H9 (cell line): ENCODE results near the gene IRF2. TPM values are rescaled to one million over a fixed set of nuclear protein-coding genes. Genes with fewer than 3 reads are reported as not detected.

Experiments
- DNase-seq: peaks from one replicate; pipeline ENCODE4 v3.0.0-alpha.2; 2017
- H2AFZ ChIP-seq: one replicate; pipeline ENCODE4 v1.6.1; 2013; ENCODE audit warnings: mild to moderate bottlenecking, low read length, control low read depth, moderate library complexity
- H2AK5ac ChIP-seq: 2 replicates; pipeline ENCODE4 v1.6.1; 2013; ENCODE audit warnings: low read length, control low read depth, mixed read lengths; ENCODE audit not compliant: insufficient read length
- H2BK120ac ChIP-seq: one replicate; pipeline ENCODE4 v1.6.1; 2013; ENCODE audit warnings: low read depth, mild to moderate bottlenecking, low read length, control low read depth, inconsistent platforms; ENCODE audit not compliant: poor library complexity, severe bottlenecking
- H2BK12ac ChIP-seq: 2 replicates; pipeline ENCODE4 v1.6.1; 2013; ENCODE audit warnings: low read length, control low read depth, mixed read lengths, low read depth; ENCODE audit not compliant: insufficient read length
- H2BK15ac ChIP-seq: 2 replicates; pipeline ENCODE4 v1.6.1; 2013; ENCODE audit warnings: low read depth, low read length, control low read depth
- H2BK20ac ChIP-seq: one replicate; pipeline ENCODE4 v1.6.1; 2013; ENCODE audit warnings: low read depth, mild to moderate bottlenecking, low read length, control low read depth, inconsistent platforms; ENCODE audit not compliant: poor library complexity, severe bottlenecking
- H2BK5ac ChIP-seq: 2 replicates; pipeline ENCODE4 v1.6.1; 2013; ENCODE audit warnings: low read length, control low read depth, mixed read lengths; ENCODE audit not compliant: insufficient read length
- H3K14ac ChIP-seq: 2 replicates; pipeline ENCODE4 v1.6.1; 2013; ENCODE audit warnings: low read length, control low read depth; ENCODE audit not compliant: insufficient read depth
- H3K18ac ChIP-seq: 2 replicates; pipeline ENCODE4 v1.6.1; 2013; ENCODE audit warnings: low read depth, mild to moderate bottlenecking, mixed read lengths, low read length, control low read depth; ENCODE audit not compliant: insufficient read length
- H3K23ac ChIP-seq: 2 replicates; pipeline ENCODE4 v1.6.1; 2013; ENCODE audit warnings: low read length, control low read depth, mixed read lengths, low read depth; ENCODE audit not compliant: insufficient read length
- H3K23me2 ChIP-seq: 2 replicates; pipeline ENCODE4 v1.6.1; 2013; ENCODE audit warnings: low read depth, mild to moderate bottlenecking, mixed read lengths, low read length, control low read depth; ENCODE audit not compliant: insufficient read length, poor library complexity, severe bottlenecking
- H3K27ac ChIP-seq: 2 replicates; pipeline ENCODE4 v1.5.1; 2013; ENCODE audit warnings: low read length, control low read depth, mixed read lengths, low read depth; ENCODE audit not compliant: insufficient read length
- H3K27me3 ChIP-seq: 2 replicates; pipeline ENCODE4 v1.6.1; 2013; ENCODE audit warnings: low read length, control low read depth, inconsistent platforms; ENCODE audit not compliant: insufficient read depth
- H3K4ac ChIP-seq: 2 replicates; pipeline ENCODE4 v1.6.1; 2013; ENCODE audit warnings: low read depth, mild to moderate bottlenecking, control low read depth, inconsistent platforms, low read length, moderate library complexity
- H3K4me1 ChIP-seq: 2 replicates; pipeline ENCODE4 v1.6.1; 2013; ENCODE audit warnings: low read length, control low read depth, inconsistent platforms; ENCODE audit not compliant: insufficient read depth
- H3K4me2 ChIP-seq: 2 replicates; pipeline ENCODE4 v1.6.1; 2013; ENCODE audit warnings: low read length, control low read depth, mixed read lengths; ENCODE audit not compliant: insufficient read length, insufficient read depth
- H3K56ac ChIP-seq: 2 replicates; pipeline ENCODE4 v1.6.1; 2013; ENCODE audit warnings: low read depth, mild to moderate bottlenecking, mixed read lengths, low read length, control low read depth; ENCODE audit not compliant: insufficient read length
- H3K79me1 ChIP-seq: 2 replicates; pipeline ENCODE4 v1.6.1; 2013; ENCODE audit warnings: low read depth, mild to moderate bottlenecking, moderate library complexity, low read length, control low read depth, inconsistent platforms; ENCODE audit not compliant: insufficient read depth, poor library complexity, severe bottlenecking
- H3K79me2 ChIP-seq: 2 replicates; pipeline ENCODE4 v1.6.1; 2013; ENCODE audit warnings: low read length, control low read depth, inconsistent platforms; ENCODE audit not compliant: insufficient read depth
- H3K9ac ChIP-seq: 2 replicates; pipeline ENCODE4 v1.6.1; 2013; ENCODE audit warnings: low read length, control low read depth, mixed read lengths; ENCODE audit not compliant: insufficient read length; ENCODE audit errors: extremely low read depth
- H3K9me3 ChIP-seq: one replicate; pipeline ENCODE4 v1.6.1; 2013; ENCODE audit warnings: low read depth, low read length, inconsistent platforms; ENCODE audit not compliant: control insufficient read depth
- H3T11ph ChIP-seq: one replicate; pipeline ENCODE4 v1.6.1; 2013; ENCODE audit warnings: mild to moderate bottlenecking, low read length, control low read depth, inconsistent platforms
- H4K20me1 ChIP-seq: one replicate; pipeline ENCODE4 v1.6.1; 2013; ENCODE audit not compliant: control insufficient read depth, insufficient read length, insufficient read depth
- H4K5ac ChIP-seq: 2 replicates; pipeline ENCODE4 v1.6.1; 2013; ENCODE audit warnings: low read depth, mild to moderate bottlenecking, mixed read lengths, low read length, control low read depth; ENCODE audit not compliant: insufficient read length
- H4K8ac ChIP-seq: replicated peaks from 2 replicates; pipeline ENCODE4 v1.6.1; 2013; ENCODE audit warnings: low read length, control low read depth, mixed read lengths, low read depth; ENCODE audit not compliant: insufficient read length
- H4K91ac ChIP-seq: 2 replicates; pipeline ENCODE4 v1.6.1; 2013; ENCODE audit warnings: low read depth, mild to moderate bottlenecking, moderate library complexity, mixed read lengths, low read length, control low read depth; ENCODE audit not compliant: insufficient read length
- H3K27ac Mint-ChIP-seq, 3 experiments: 2 replicates in 2 of 3; 3 replicates in 1 of 3; pipeline ENCODE4 v1.8.0; 2020 to 2021; ENCODE audit warnings: mixed read lengths in 3 of 3, mild to moderate bottlenecking in 1 of 3, moderate library complexity in 1 of 3
- H3K27me3 Mint-ChIP-seq: 2 replicates; pipeline ENCODE4 v1.8.0; 2021; ENCODE audit warnings: low read depth, mild to moderate bottlenecking, moderate library complexity, mixed read lengths
- H3K36me3 Mint-ChIP-seq, 3 experiments: 2 replicates in 2 of 3; 3 replicates in 1 of 3; pipeline ENCODE4 v1.8.0; 2020 to 2021; ENCODE audit warnings: low read depth in 3 of 3, mixed read lengths in 3 of 3; ENCODE audit not compliant: insufficient read depth in 1 of 3
- H3K4me1 Mint-ChIP-seq, 2 experiments: 2 replicates each; pipeline ENCODE4 v1.8.0; 2020; ENCODE audit warnings: mixed read lengths in 2 of 2
- H3K4me3 Mint-ChIP-seq, 2 experiments: 2 replicates in 1 of 2; 3 replicates in 1 of 2; pipeline ENCODE4 v1.8.0; 2020 to 2021; ENCODE audit warnings: mild to moderate bottlenecking in 2 of 2, mixed read lengths in 2 of 2, moderate library complexity in 1 of 2
- H3K9me3 Mint-ChIP-seq, 2 experiments: 2 replicates in 1 of 2; 3 replicates in 1 of 2; pipeline ENCODE4 v1.8.0; 2020; ENCODE audit warnings: mild to moderate bottlenecking in 2 of 2, mixed read lengths in 2 of 2, moderate library complexity in 1 of 2
- CTCF ChIP-seq: fragments of 200-600 bp; sonication (generic); conservative IDR thresholded peaks from 3 replicates; pipeline ENCODE4 v1.8.0; 2021; ENCODE audit warnings: antibody characterized with exemption, mild to moderate bottlenecking
- WGBS: extraction: QIAGEN DNeasy Blood & Tissue Kit; methylation state at CpG from one replicate; pipeline ENCODE4 v1.1.7; 2013; ENCODE audit warnings: missing lambda C conversion rate, low lambda C conversion rate, mixed read lengths; ENCODE audit not compliant: insufficient read length; ENCODE audit errors: extremely low coverage; 5-methylcytosine and 5-hydroxymethylcytosine counted together
- total RNA-seq: library from RNA; stranded (reverse); gene quantifications from 2 replicates; pipeline ENCODE4 v1.2.1, GENCODE V29; 2021

The IRF2 gene
- total RNA-seq, 1 experiment from 2014 or later, result 13.5 TPM

- Mint-ChIP-seq H3K36me3 (peaks cover 0 to 3% (median 2%) of the 10 kb centered on the region in 3 experiments; a peak in 2 of 7 replicates), H3K27me3 (no peaks in the 10 kb centered on the region), H3K4me3 (no peak overlapping the region), H3K27ac (no peak overlapping the region; a peak in 1 of 7 replicates), H3K9me3 (no peaks in the 10 kb centered on the region), H3K4me1 (peaks cover 66 to 72% of the 10 kb centered on the region in 2 experiments)
- Histone ChIP-seq H4K5ac (no peak overlapping the region), H3K79me2 (peaks cover 8% of the 10 kb centered on the region; the same call in 1 of the 2 replicates), H2BK5ac (no peak overlapping the region), H4K8ac (no peak overlapping the region), H3K9me3 (no peaks in the 10 kb centered on the region), H3K14ac (0 out of 2 replicates have a peak overlapping the region, but pooled peaks have one; percentile 30), H3K18ac (no peak overlapping the region), H2BK15ac (no peak overlapping the region), H3T11ph (no peak overlapping the region), H2BK120ac (no peak overlapping the region), H3K27ac (no peak overlapping the region), H3K27me3 (no peaks in the 10 kb centered on the region), H2AFZ (no peak overlapping the region), H3K4me1 (peaks cover 32% of the 10 kb centered on the region), H2BK12ac (no peak overlapping the region), H3K4ac (no peak overlapping the region), H3K23ac (no peak overlapping the region), H4K20me1 (no peaks in the 10 kb centered on the region), H3K9ac (no peak overlapping the region), H3K23me2 (peaks cover 3% of the 10 kb centered on the region), H4K91ac (no peak overlapping the region), H2AK5ac (no peak overlapping the region), H3K79me1 (peaks cover 12% of the 10 kb centered on the region), H3K4me2 (no peak overlapping the region), H3K56ac (no peak overlapping the region), H2BK20ac (no peak overlapping the region)
- no CpG with 5 or more reads among the region's 8 CpGs for WGBS
- no peak for DNase-seq
- no peak for TF ChIP-seq CTCF
Measured at GRCh38 chr4:184450743-184451535, 23.4 kb downstream of the IRF2 start.
